ENCODE measurements around the gene AKR1D1.

The AKR1D1 gene

DNA sequence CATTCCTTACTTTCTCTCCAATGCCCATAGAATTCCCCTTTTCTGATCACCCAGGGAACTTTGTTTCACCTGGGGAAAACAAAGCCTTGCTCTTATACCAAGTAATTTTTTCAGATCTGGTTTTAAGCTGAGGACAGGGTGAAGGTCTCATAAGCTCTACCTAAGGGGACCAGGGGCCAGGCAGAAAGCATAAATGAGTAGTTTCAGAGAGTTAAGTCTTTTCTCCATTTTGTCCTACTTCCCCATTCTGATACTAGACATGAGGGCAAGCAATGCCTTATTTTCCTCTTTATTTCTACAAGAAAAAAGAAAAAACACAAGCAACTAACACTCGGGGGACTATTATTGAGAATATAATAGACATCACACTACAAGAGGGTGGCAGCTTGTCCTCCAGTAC is 2.9 kb downstream of the AKR1D1 start:
- Histone ChIP-seq H3K27me3 (ENCODE audit: control insufficient read depth, low read length) (no peaks in the 10 kb centered on the region), H3F3A (ENCODE audit: control insufficient read depth, insufficient read depth) (no peaks in the 10 kb centered on the region), H3K79me2 (ENCODE audit: control insufficient read depth, low read length) (no peaks in the 10 kb centered on the region), H3K9me3 (ENCODE audit: control insufficient read depth, insufficient read depth, low read length) (no peaks in the 10 kb centered on the region), H4K20me1 (ENCODE audit: control insufficient read depth, insufficient read depth, low read depth, low read length) (no peaks in the 10 kb centered on the region), H3K9me2 (replicated peaks; ENCODE audit: control insufficient read depth, low read length) (no peaks in the 10 kb centered on the region), H3K27ac (ENCODE audit: low read depth, low read length) (no peak overlapping the region), H3K4me2 (ENCODE audit: low read length) (no peak overlapping the region), H3K4me1 (ENCODE audit: control insufficient read depth, low read length) (no peaks in the 10 kb centered on the region), H3K4me3 (ENCODE audit: low read length) (no peak overlapping the region), H3K36me3 (ENCODE audit: control insufficient read depth, low read length) (no peaks in the 10 kb centered on the region)
- TF ChIP-seq EZH2phosphoT487 (IDR thresholded peaks at IDR 0.05; ENCODE audit: borderline replicate concordance, low read length) (no peak), CTCF (IDR thresholded peaks at IDR 0.05; ENCODE audit: low read depth, low read length, poor library complexity, severe bottlenecking) (no peak)

GRCh38 chr7:138081868-138082267 is 5.6 kb downstream of the AKR1D1 start:
- Histone ChIP-seq H3K79me2 (ENCODE audit: control insufficient read depth, low read length) (no peaks in the 10 kb centered on the region), H3K27me3 (ENCODE audit: control insufficient read depth, low read length) (no peaks in the 10 kb centered on the region)

DNA sequence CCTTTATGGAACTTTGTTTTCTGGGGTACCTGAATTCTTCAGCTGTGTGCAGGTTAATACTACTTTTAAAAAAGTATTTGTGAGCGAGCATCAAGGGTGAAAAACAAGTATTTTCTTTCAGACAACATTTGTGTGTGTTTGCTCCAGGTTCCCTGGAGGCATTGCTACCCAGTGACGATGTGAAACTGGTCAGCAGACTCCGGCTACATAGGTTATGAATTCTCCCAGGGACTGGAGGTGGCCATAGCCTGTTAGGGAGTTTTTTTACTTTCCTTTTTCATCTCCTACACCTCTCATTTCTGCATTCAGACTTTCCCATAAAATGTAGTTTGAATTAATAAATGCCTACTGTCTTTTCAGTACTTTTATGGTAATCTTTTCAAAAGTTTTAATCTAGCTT is 7.6 kb downstream of the AKR1D1 start:
- no peaks in the 10 kb centered on the region for H3K9me3 ChIP-seq (ENCODE audit: control insufficient read depth, insufficient read depth, low read length)

More at GRCh38 chr7:138081868-138082267, 5.6 kb downstream of the AKR1D1 start:
- H4K20me1 ChIP-seq (ENCODE audit: control insufficient read depth, insufficient read depth, low read depth, low read length), result no peaks in the 10 kb centered on the region
- H3K27ac ChIP-seq (ENCODE audit: low read depth, low read length), result no peak overlapping the region
- no peaks in the 10 kb centered on the region for H3K9me3 ChIP-seq (ENCODE audit: control insufficient read depth, insufficient read depth, low read length)
- no peaks in the 10 kb centered on the region for H3K4me1 ChIP-seq (ENCODE audit: control insufficient read depth, low read length)
- no peaks in the 10 kb centered on the region for H3K36me3 ChIP-seq (ENCODE audit: control insufficient read depth, low read length)
- TF ChIP-seq EZH2phosphoT487 (IDR thresholded peaks at IDR 0.05; ENCODE audit: borderline replicate concordance, low read length) (no peak), CTCF (IDR thresholded peaks at IDR 0.05; ENCODE audit: low read depth, low read length, poor library complexity, severe bottlenecking) (no peak)
- H3K9me2 ChIP-seq (replicated peaks; ENCODE audit: control insufficient read depth, low read length), result no peaks in the 10 kb centered on the region
- no peak overlapping the region for H3K4me3 ChIP-seq (ENCODE audit: low read length)
- no peaks in the 10 kb centered on the region for H3F3A ChIP-seq (ENCODE audit: control insufficient read depth, insufficient read depth)
- H3K4me2 ChIP-seq (ENCODE audit: low read length), result no peak overlapping the region

More for the DNA sequence above, 7.6 kb downstream of the AKR1D1 start:
- Histone ChIP-seq H3K9me2 (replicated peaks; ENCODE audit: control insufficient read depth, low read length) (no peaks in the 10 kb centered on the region), H4K20me1 (ENCODE audit: control insufficient read depth, insufficient read depth, low read depth, low read length) (no peaks in the 10 kb centered on the region), H3F3A (ENCODE audit: control insufficient read depth, insufficient read depth) (no peaks in the 10 kb centered on the region), H3K4me3 (ENCODE audit: low read length) (no peak overlapping the region), H3K79me2 (ENCODE audit: control insufficient read depth, low read length) (no peaks in the 10 kb centered on the region), H3K27ac (ENCODE audit: low read depth, low read length) (no peak overlapping the region), H3K4me2 (ENCODE audit: low read length) (no peak overlapping the region), H3K36me3 (ENCODE audit: control insufficient read depth, low read length) (no peaks in the 10 kb centered on the region), H3K4me1 (ENCODE audit: control insufficient read depth, low read length) (no peaks in the 10 kb centered on the region), H3K27me3 (ENCODE audit: control insufficient read depth, low read length) (no peaks in the 10 kb centered on the region)
- TF ChIP-seq CTCF (IDR thresholded peaks at IDR 0.05; ENCODE audit: low read depth, low read length, poor library complexity, severe bottlenecking) (no peak), EZH2phosphoT487 (IDR thresholded peaks at IDR 0.05; ENCODE audit: borderline replicate concordance, low read length) (no peak)
